K562 (cell line): ENCODE results near the gene RAPGEF5. TPM values are rescaled to one million over a fixed set of nuclear protein-coding genes. Genes with fewer than 3 reads are reported as not detected.

Experiments
- BRD9 ChIP-seq: fragments of 450-650 bp; IDR thresholded peaks from 2 replicates; pipeline ENCODE4 v1.6.1; 2018; ENCODE audit warnings: low read depth; ENCODE audit not compliant: partially characterized antibody
- HDAC8 ChIP-seq: fragments of 450-650 bp; IDR thresholded peaks from 2 replicates; pipeline ENCODE4 v1.6.1; 2016; ENCODE audit warnings: mild to moderate bottlenecking, missing genetic modification characterization, moderate library complexity, missing compliant biosample characterization
- HMG20B ChIP-seq: fragments of 250-450 bp; sonication (Bioruptor Pico); IDR thresholded peaks from 2 replicates; pipeline ENCODE4 v1.5.0; 2021; ENCODE audit warnings: mild to moderate bottlenecking
- IRF1 ChIP-seq: sonication (generic); formaldehyde crosslinking; IDR thresholded peaks from 2 replicates; pipeline ENCODE4 v1.8.0; 2022; ENCODE audit warnings: missing genetic modification reagents, mild to moderate bottlenecking, borderline replicate concordance
- TBL1XR1 ChIP-seq, 2 experiments: IDR thresholded peaks; 2 replicates each; pipeline ENCODE4 v1.6.1; 2012; ENCODE audit warnings: improper control_type of control experiment in 2 of 2, low read length in 2 of 2, mild to moderate bottlenecking in 1 of 2
- ZFP36 ChIP-seq: fragments of 150-350 bp; IDR thresholded peaks from 2 replicates; pipeline ENCODE4 v1.6.1; 2018; ENCODE audit warnings: low read length, low read depth; ENCODE audit not compliant: partially characterized antibody
- ZNF253 ChIP-seq: fragments of 250-450 bp; sonication (Bioruptor Pico); conservative IDR thresholded peaks from 2 replicates; pipeline ENCODE4 v1.6.1; 2021; ENCODE audit warnings: mild to moderate bottlenecking
- polyA plus RNA-seq, 8 experiments: library from polyadenylated mRNA; depleted of rRNA in 4 of 8; stranded (reverse) in 5 of 8; unstranded in 3 of 8; fragments of >200 nt; fragmentation: Nextera tagmentation in 2 of 8; fragmentation: Illumina TruSeq in 1 of 8; extraction: Ambion mirVana in 2 of 8; extraction: Trizol in 1 of 8; gene quantifications; 2 replicates each; pipeline versions ENCODE4 v1.2.1 to v1.2.3, GENCODE V29; 2011 to 2014; ENCODE audit warnings: inconsistent platforms in 1 of 8, missing spikeins in 1 of 8
- total RNA-seq, 7 experiments: library from RNA; depleted of rRNA in 6 of 7; stranded (reverse); fragments of >200 nt in 6 of 7; fragmentation: Illumina TruSeq in 2 of 7; extraction: Trizol in 2 of 7; gene quantifications; 2 replicates each; pipeline versions ENCODE4 v1.2.1 to v1.2.3, GENCODE V29; 2011 to 2021; ENCODE audit warnings: low replicate concordance in 1 of 7
- TF ChIP-seq, protein P1 (sequence below): IDR thresholded peaks from 3 replicates; pipeline ENCODE4 v1.6.1; 2011; ENCODE audit warnings: borderline replicate concordance, mild to moderate bottlenecking, moderate library complexity; ENCODE audit not compliant: insufficient read length; ENCODE audit errors: extremely low read depth
- TF ChIP-seq, protein P2 (sequence below): fragments of 250-450 bp; sonication (Bioruptor Pico); IDR thresholded peaks from 2 replicates; pipeline ENCODE4 v1.4.0; 2020; ENCODE audit warnings: borderline replicate concordance
- TF ChIP-seq, protein P3 (sequence below): fragments of 250-450 bp; sonication (Bioruptor Pico); IDR thresholded peaks from 2 replicates; pipeline ENCODE4 v1.5.0; 2021

The RAPGEF5 gene
- total and polyA plus RNA-seq, 9 of the 15 experiments (the other 6 are each of a cell fraction or from before 2014, with no cell fraction given) = 0.39 to 2.0 (median 1.1) TPM

GRCh38 chr7:22286436-22286835, 70.5 kb downstream of the RAPGEF5 start (continued):
- TF ChIP-seq, protein P1, sequence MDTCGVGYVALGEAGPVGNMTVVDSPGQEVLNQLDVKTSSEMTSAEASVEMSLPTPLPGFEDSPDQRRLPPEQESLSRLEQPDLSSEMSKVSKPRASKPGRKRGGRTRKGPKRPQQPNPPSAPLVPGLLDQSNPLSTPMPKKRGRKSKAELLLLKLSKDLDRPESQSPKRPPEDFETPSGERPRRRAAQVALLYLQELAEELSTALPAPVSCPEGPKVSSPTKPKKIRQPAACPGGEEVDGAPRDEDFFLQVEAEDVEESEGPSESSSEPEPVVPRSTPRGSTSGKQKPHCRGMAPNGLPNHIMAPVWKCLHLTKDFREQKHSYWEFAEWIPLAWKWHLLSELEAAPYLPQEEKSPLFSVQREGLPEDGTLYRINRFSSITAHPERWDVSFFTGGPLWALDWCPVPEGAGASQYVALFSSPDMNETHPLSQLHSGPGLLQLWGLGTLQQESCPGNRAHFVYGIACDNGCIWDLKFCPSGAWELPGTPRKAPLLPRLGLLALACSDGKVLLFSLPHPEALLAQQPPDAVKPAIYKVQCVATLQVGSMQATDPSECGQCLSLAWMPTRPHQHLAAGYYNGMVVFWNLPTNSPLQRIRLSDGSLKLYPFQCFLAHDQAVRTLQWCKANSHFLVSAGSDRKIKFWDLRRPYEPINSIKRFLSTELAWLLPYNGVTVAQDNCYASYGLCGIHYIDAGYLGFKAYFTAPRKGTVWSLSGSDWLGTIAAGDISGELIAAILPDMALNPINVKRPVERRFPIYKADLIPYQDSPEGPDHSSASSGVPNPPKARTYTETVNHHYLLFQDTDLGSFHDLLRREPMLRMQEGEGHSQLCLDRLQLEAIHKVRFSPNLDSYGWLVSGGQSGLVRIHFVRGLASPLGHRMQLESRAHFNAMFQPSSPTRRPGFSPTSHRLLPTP = no peak
- TF ChIP-seq IRF1 (CRISPR knock-in tag) (no peak), HDAC8 (tag) (no peak), BRD9 (no peak), ZNF253 (CRISPR knock-in tag) (no peak), HMG20B (CRISPR knock-in tag) (no peak), ZFP36 (no peak), TBL1XR1 (IDR thresholded peaks at IDR 0.05; ENCODE audit: low read length in 2 of 2) (no peak)
- TF ChIP-seq, protein P2, sequence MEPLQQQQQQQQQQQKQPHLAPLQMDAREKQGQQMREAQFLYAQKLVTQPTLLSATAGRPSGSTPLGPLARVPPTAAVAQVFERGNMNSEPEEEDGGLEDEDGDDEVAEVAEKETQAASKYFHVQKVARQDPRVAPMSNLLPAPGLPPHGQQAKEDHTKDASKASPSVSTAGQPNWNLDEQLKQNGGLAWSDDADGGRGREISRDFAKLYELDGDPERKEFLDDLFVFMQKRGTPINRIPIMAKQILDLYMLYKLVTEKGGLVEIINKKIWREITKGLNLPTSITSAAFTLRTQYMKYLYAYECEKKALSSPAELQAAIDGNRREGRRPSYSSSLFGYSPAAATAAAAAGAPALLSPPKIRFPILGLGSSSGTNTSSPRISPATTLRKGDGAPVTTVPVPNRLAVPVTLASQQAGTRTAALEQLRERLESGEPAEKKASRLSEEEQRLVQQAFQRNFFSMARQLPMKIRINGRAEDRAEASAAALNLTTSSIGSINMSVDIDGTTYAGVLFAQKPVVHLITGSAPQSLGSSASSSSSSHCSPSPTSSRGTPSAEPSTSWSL (CRISPR knock-in tag) = no peak
- TF ChIP-seq, protein P3, sequence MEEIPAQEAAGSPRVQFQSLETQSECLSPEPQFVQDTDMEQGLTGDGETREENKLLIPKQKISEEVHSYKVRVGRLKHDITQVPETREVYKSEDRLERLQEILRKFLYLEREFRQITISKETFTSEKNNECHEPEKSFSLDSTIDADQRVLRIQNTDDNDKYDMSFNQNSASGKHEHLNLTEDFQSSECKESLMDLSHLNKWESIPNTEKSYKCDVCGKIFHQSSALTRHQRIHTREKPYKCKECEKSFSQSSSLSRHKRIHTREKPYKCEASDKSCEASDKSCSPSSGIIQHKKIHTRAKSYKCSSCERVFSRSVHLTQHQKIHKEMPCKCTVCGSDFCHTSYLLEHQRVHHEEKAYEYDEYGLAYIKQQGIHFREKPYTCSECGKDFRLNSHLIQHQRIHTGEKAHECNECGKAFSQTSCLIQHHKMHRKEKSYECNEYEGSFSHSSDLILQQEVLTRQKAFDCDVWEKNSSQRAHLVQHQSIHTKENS (CRISPR knock-in tag) = no peak
- TF ChIP-seq, all 486 proteins: peak for 0
